CD4-positive, alpha-beta T cell treated with Interleukin-6 at 100 ng/mL for 8 hours (primary cell): Measurements from ENCODE around the gene NR6A1.

Source experiments
- DNase-seq: peaks from one replicate; pipeline ENCODE4 v3.0.0-alpha.2; 2020; ENCODE audit warnings: mixed read lengths, low spot score

NR6A1 gene

GRCh38 chr9:124488641-124489210 is 282.4 kb downstream of the NR6A1 start:
- DNase-seq: no peak

GRCh38 chr9:124487260-124488182 is 283.6 kb downstream of the NR6A1 start:
- no peak for DNase-seq

- DNase-seq: no peak
Observed at GRCh38 chr9:124486778-124487259, 284.3 kb downstream of the NR6A1 start.

DNA sequence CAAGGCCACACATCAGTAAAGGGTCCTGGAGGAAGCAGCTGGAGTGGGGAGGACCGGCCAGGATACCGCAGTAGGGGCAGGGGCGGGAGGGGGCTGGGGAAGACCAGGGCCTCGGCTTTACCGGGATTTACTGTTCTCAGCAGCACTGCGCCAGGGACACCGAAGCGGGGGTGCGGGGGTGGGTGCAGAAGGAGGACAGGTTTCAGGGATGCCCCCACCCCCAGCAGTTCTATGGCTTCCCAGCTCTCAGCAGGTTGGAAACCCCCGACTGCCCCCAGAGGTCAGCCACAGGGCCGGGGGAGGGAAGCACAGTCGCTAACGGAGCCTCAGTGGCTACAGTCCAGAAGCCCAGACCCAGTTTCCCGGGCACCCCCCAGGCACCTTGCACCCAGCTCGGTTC is 285.2 kb downstream of the NR6A1 start:
- DNase-seq: no peak

DNA sequence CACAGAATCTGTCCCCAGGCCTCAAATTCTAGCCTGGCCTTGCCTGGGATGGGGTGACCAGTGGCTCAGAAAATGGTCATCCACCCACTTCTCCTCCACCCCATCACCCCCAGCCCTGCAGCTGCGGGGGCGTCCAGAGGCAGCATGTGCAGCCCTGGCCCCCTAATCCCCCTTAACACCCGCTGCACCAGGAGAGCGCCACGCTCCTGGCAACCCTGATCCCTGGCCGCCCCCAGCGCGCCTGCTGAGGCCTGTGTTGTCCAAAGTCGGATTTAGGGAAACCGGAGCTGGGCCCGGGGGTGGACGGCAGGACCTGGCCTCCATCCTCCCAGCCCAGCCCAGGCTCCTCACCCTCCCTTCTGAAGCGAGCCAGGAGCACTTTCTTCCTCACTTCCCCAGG is 285.9 kb downstream of the NR6A1 start:
- no peak for DNase-seq

DNA sequence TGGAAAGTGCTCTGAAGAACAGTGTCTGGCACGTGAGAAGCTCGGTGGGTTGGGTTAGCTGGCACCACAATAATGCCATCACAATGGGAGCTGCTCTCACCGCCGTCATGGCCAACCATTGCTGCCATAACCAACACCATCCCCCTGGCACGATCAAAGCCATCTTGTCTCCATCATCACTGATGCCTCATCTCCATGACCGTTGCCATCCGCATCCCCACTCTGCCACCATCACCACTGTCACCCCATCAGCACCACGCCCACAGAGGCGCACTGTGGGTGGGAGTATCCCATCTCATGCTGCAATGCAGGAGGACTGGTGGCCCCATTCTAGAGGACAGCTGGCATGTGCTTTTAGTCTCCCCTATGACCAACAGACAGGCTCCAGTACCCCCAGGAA is 287.6 kb downstream of the NR6A1 start:
- no peak for DNase-seq

GRCh38 chr9:124482431-124483031 is 288.6 kb downstream of the NR6A1 start:
- no peak for DNase-seq

GRCh38 chr9:124481115-124481514 is 290.0 kb downstream of the NR6A1 start:
- no peak for DNase-seq

DNA sequence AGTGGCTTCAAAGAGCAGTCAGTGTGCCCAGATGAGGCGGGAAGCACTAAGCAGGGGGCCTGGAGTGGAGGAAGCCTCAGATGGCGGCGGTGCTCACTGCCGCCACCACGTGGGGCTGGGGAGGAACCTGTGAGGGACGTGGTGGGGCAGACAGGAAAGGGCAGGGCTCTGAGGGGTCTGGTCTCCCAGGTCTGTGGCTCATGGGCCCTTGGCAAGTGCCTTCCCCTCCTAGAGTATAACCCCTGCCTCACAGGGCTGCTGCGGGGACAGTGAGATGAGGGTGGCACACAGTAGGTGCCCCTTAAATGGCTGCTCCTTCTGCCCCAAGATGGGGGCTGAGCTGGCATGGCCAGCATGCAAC is 290.5 kb downstream of the NR6A1 start:
- DNase-seq: no peak

GRCh38 chr9:124479947-124480620 is 291.0 kb downstream of the NR6A1 start:
- no peak for DNase-seq

DNA sequence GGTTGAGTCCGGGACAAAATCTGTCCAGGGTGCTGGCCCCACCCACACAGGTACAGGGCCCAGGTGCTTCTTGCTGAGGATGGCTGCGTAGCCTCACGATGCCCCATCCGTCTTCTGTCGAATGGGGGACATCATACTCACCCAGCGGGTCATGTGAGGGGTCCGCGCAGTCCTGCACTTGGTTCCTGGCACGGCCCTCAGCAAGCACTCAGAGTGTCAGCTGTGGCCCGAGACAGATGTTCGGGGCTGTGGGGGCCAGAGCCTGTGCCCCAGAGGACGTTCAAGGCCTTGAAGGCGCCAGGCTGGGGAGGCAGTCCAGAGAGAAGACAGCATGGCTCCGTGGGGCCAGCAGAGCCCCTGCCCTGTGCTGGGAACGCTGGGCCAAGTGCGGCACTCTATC is 291.7 kb downstream of the NR6A1 start:
- no peak for DNase-seq

DNA sequence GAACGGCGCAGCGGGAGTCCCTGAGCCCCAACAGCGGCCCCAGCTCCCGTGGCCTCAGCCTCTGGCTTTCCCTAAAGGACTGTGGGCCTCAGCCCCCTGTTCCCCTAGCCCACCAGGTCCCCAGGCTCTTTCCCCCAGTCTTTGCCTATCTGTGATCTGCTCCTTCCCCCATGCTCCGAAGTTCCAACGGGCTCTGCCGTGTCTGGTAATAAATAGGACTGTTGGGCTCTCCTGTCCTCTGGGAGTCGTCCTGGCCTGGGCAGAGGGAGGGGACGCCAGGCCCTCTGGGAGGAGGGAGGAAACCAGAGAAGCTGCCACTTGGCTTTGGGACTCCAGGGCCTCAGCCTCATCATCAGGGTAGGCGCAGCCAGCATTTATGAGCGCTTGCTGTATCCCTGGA is 292.8 kb downstream of the NR6A1 start:
- DNase-seq: no peak

- DNase-seq: no peak
Observed at GRCh38 chr9:124477648-124478285, 293.3 kb downstream of the NR6A1 start.

GRCh38 chr9:124477211-124477647 is 293.9 kb downstream of the NR6A1 start:
- no peak for DNase-seq

DNA sequence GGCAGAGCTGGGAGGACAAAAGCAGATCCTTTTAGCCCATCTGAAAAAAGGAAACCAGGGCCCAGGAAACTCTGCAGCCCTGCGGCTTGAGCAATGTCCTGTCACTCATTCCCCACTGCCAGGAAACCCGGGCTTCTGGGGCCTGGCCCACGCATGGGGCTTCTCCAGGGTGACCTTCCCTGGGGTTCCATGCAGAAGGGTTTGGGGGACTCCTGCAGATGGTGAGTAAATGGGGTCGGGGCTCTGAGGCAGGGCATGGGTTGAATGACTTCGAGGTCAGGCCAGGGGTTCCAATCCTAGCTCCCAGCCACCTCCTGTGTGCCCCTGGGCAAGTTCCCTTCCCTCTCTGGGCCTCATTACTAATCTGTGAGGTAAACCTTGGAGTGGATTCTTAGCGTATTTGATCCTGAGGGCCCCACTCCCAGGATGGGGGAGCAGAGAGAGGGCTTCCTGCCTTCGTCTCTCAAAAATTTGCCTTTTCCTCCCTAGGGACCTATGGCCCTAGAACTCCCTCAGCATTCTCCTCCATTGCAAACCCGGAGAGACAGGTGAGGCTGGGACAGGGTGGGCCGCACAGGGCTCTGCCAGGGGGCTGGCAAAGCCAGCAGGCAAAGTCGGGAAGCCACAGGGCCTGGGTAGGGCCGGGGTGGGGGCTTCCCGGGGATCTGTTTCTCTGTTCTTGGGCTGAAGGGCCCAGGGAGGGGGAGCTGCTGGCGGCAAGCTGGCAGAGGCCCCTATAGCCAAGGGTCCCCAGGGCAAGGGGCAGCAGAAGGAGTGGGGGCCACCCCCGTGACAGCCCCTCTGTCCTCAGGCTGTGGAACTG is 295.0 kb downstream of the NR6A1 start:
- DNase-seq: no peak

GRCh38 chr9:124475158-124475867 is 295.8 kb downstream of the NR6A1 start:
- DNase-seq: no peak

- no peak for DNase-seq
Observed at GRCh38 chr9:124474151-124474550, 297.0 kb downstream of the NR6A1 start.

DNA sequence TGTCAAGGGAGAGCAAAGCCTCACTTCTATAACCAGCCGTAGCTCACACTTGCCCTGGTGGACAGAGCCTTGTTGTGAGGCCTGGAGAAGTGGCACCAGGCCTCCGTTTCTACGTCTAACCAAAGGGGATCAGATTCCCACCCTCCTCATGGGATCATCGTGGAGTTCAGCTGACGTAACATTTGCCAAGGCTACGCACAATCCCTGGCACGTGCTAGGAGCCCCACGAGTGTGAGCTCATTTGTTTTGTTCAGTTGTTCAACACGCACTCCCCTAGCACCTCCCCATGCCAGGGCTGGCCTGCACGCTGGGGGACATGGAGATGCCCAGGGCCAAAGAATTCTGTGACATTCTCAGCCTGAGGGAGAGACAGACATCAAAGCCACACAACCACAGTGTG is 297.8 kb downstream of the NR6A1 start:
- no peak for DNase-seq

DNA sequence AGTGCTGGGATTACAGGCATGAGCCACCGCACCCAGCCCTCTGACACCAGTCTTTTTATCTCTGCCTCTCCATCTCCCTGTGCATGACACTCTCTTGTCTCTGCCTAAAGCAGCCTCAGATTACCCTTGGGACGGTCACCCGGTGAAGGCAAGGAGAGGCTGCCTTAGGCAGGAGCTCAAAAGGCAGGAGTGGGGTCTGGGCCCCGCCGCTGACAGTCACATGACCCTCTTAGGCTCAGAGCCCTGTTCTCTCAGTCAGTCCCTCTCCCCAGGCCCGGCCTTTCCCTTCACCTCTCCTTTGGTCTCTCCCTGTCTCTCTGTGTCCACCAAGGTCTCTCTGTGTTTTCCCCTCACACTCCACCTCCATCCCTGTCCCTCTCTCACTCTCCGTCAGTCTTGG is 298.3 kb downstream of the NR6A1 start:
- DNase-seq: no peak

DNA sequence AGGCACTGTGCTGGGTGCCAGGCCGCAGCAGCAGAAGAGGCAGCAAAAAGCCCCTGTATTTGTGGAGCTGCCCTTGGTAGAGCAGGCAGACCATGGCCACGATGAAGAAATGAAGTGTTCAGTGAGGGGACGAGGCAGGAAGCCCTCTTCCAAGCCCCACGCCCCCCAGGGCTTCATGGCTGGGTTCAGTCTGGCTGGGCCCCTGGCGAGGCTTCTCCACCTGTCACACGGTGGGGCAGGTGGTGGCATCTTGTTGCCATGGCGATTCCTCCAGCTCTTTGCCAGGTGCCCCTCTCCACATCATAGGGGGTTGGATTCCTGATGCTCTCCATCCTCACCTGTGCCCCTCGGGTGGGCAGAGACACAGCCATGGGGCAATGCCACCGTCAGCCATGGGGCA is 299.4 kb downstream of the NR6A1 start:
- DNase-seq: no peak

GRCh38 chr9:124470726-124471125 is 300.4 kb downstream of the NR6A1 start:
- DNase-seq: no peak
